GM23338 (cell line): Measurements from ENCODE around the gene RPLP2. TPM values are rescaled to one million over a fixed set of nuclear protein-coding genes. Genes with fewer than 3 reads are reported as not detected.

Experiments used
- ATAC-seq: fragments of 200-7000 bp; cut with Tn5 transposase; 3 replicates; pipeline ENCODE4 v1.9.1; 2020
- DNase-seq: peaks from one replicate; pipeline ENCODE4 v3.0.0-alpha.2; 2015; ENCODE audit warnings: low spot score
- H2AFZ ChIP-seq: fragments of 200-600 bp; sonication (generic); 2 replicates; pipeline ENCODE4 v1.8.0; 2016; ENCODE audit warnings: antibody characterized with exemption, mild to moderate bottlenecking, moderate library complexity
- H3F3A ChIP-seq: fragments of 200-600 bp; sonication (generic); replicated peaks from 2 replicates; pipeline ENCODE4 v1.8.0; 2017; ENCODE audit warnings: antibody characterized with exemption, mixed run types, low read depth
- H3K27ac ChIP-seq: fragments of 200-600 bp; sonication (generic); 2 replicates; pipeline ENCODE4 v1.6.1; 2016; ENCODE audit warnings: low read depth
- H3K27me3 ChIP-seq: fragments of 200-600 bp; sonication (generic); 2 replicates; pipeline ENCODE4 v1.8.0; 2016; ENCODE audit warnings: mild to moderate bottlenecking, mixed run types, moderate library complexity; ENCODE audit not compliant: insufficient read depth
- H3K36me3 ChIP-seq: fragments of 200-600 bp; sonication (generic); 2 replicates; pipeline ENCODE4 v1.8.0; 2016; ENCODE audit warnings: mild to moderate bottlenecking; ENCODE audit not compliant: insufficient read depth
- H3K4me1 ChIP-seq: fragments of 200-600 bp; sonication (generic); 2 replicates; pipeline ENCODE4 v1.8.0; 2016; ENCODE audit warnings: mild to moderate bottlenecking, moderate library complexity; ENCODE audit not compliant: insufficient read depth
- H3K4me2 ChIP-seq: fragments of 200-600 bp; sonication (generic); 2 replicates; pipeline ENCODE4 v1.7.1; 2017; ENCODE audit warnings: mixed run types
- H3K4me3 ChIP-seq: fragments of 200-600 bp; sonication (generic); 2 replicates; pipeline ENCODE4 v1.6.1; 2016; ENCODE audit warnings: mixed run types
- H3K79me2 ChIP-seq: fragments of 200-600 bp; sonication (generic); replicated peaks from 2 replicates; pipeline ENCODE4 v1.8.0; 2017; ENCODE audit warnings: mild to moderate bottlenecking; ENCODE audit not compliant: insufficient read depth
- H3K9me2 ChIP-seq: fragments of 200-600 bp; sonication (generic); 2 replicates; pipeline ENCODE4 v1.8.0; 2017; ENCODE audit not compliant: insufficient read depth
- H4K20me1 ChIP-seq: fragments of 200-600 bp; sonication (generic); replicated peaks from 2 replicates; pipeline ENCODE4 v1.8.0; 2017; ENCODE audit warnings: mild to moderate bottlenecking; ENCODE audit not compliant: insufficient read depth
- H3K27ac Mint-ChIP-seq: 2 replicates; pipeline ENCODE4 v1.8.0; 2020; ENCODE audit warnings: inconsistent platforms, mild to moderate bottlenecking, moderate library complexity, mixed read lengths
- H3K27me3 Mint-ChIP-seq: 3 replicates; pipeline ENCODE4 v1.8.0; 2022; ENCODE audit warnings: low read depth, mild to moderate bottlenecking, moderate library complexity, mixed read lengths, inconsistent platforms; ENCODE audit not compliant: insufficient read depth, poor library complexity
- H3K36me3 Mint-ChIP-seq: 3 replicates; pipeline ENCODE4 v1.8.0; 2021; ENCODE audit warnings: low read depth, mild to moderate bottlenecking, inconsistent platforms, moderate library complexity, mixed read lengths
- H3K4me1 Mint-ChIP-seq: 3 replicates; pipeline ENCODE4 v1.8.0; 2020; ENCODE audit warnings: mild to moderate bottlenecking, inconsistent platforms, mixed read lengths
- H3K4me3 Mint-ChIP-seq: 3 replicates; pipeline ENCODE4 v1.8.0; 2021; ENCODE audit warnings: moderate library complexity, mild to moderate bottlenecking, inconsistent platforms, mixed read lengths
- H3K9me3 Mint-ChIP-seq: 3 replicates; pipeline ENCODE4 v1.8.0; 2020; ENCODE audit warnings: moderate library complexity, mild to moderate bottlenecking, inconsistent platforms, mixed read lengths
- CREB1 ChIP-seq: fragments of 250-450 bp; sonication (Bioruptor Pico); IDR thresholded peaks from 2 replicates; pipeline ENCODE4 v1.5.0; 2020; ENCODE audit warnings: low read depth, mild to moderate bottlenecking, moderate library complexity
- ETS1 ChIP-seq: IDR thresholded peaks from 2 replicates; pipeline ENCODE4 v1.6.1; 2016; ENCODE audit warnings: antibody characterized with exemption
- EZH2 ChIP-seq: fragments of 200-600 bp; sonication (generic); IDR thresholded peaks from one replicate; pipeline ENCODE4 v1.8.0; 2017; ENCODE audit warnings: antibody characterized with exemption, mild to moderate bottlenecking, low read depth; ENCODE audit not compliant: unreplicated experiment
- EZH2phosphoT487 ChIP-seq: fragments of 200-600 bp; sonication (generic); IDR thresholded peaks from one replicate; pipeline ENCODE4 v1.8.1; 2018; ENCODE audit warnings: antibody characterized with exemption; ENCODE audit not compliant: unreplicated experiment
- JUNB ChIP-seq: IDR thresholded peaks from one replicate; pipeline ENCODE4 v1.6.1; 2016; ENCODE audit warnings: antibody characterized with exemption; ENCODE audit not compliant: unreplicated experiment
- POLR2AphosphoS5 ChIP-seq: IDR thresholded peaks from 2 replicates; pipeline ENCODE4 v1.6.1; 2016; ENCODE audit warnings: antibody characterized with exemption, low read depth
- STAT1 ChIP-seq: IDR thresholded peaks from one replicate; pipeline ENCODE4 v1.6.1; 2016; ENCODE audit warnings: antibody characterized with exemption; ENCODE audit not compliant: unreplicated experiment
- ZNF114 ChIP-seq: fragments of 250-450 bp; sonication (Bioruptor Pico); IDR thresholded peaks from 2 replicates; pipeline ENCODE4 v1.5.0; 2020; ENCODE audit warnings: mild to moderate bottlenecking, moderate library complexity
- ZNF331 ChIP-seq: fragments of 250-450 bp; sonication (Bioruptor Pico); IDR thresholded peaks from 2 replicates; pipeline ENCODE4 v1.5.0; 2020; ENCODE audit warnings: low read depth, mild to moderate bottlenecking, moderate library complexity
- ZNF462 ChIP-seq: fragments of 250-450 bp; sonication (Bioruptor Pico); IDR thresholded peaks from 2 replicates; pipeline ENCODE4 v1.5.0; 2020; ENCODE audit warnings: mild to moderate bottlenecking, moderate library complexity
- polyA plus RNA-seq: library from polyadenylated mRNA; unstranded; fragments of >200 nt; fragmentation: Nextera tagmentation; extraction: Ambion mirVana; gene quantifications from 2 replicates; pipeline ENCODE4 v1.2.1, GENCODE V29; 2016
- total RNA-seq: library from RNA; depleted of rRNA; stranded (reverse); fragments of >200 nt; shearing (Covaris generic); gene quantifications from 2 replicates; pipeline ENCODE4 v1.2.3, GENCODE V29; 2014

Gene RPLP2
- total and polyA plus RNA-seq, 2 experiments from 2014 or later = 518 to 1,782 TPM

- Histone ChIP-seq H3K4me3 (no peak overlapping the region), H3K27ac (no peak overlapping the region), H4K20me1 (peaks cover 25% of the 10 kb centered on the region), H2AFZ (no peak overlapping the region), H3K27me3 (no peaks in the 10 kb centered on the region), H3K4me2 (no peak overlapping the region), H3K9me2 (no peaks in the 10 kb centered on the region), H3K36me3 (no peaks in the 10 kb centered on the region), H3K79me2 (0 out of 2 replicates have a peak, but pooled peaks cover 3% of the 10 kb centered on the region), H3K4me1 (peaks cover 20% of the 10 kb centered on the region), H3F3A (peaks cover 7% of the 10 kb centered on the region)
- Mint-ChIP-seq H3K27me3 (peaks cover 19% of the 10 kb centered on the region), H3K27ac (no peak overlapping the region), H3K4me3 (no peak overlapping the region; the same call in 2 of the 3 replicates), H3K4me1 (peaks cover 31% of the 10 kb centered on the region), H3K9me3 (no peaks in the 10 kb centered on the region), H3K36me3 (peaks cover 3% of the 10 kb centered on the region; the same call in 1 of the 3 replicates)
- ATAC-seq (no peak), DNase-seq (no peak)
- TF ChIP-seq POLR2AphosphoS5 (no peak), JUNB (no peak), ZNF331 (no peak), ETS1 (no peak), ZNF462 (CRISPR knock-in tag) (no peak), STAT1 (no peak), CREB1 (CRISPR knock-in tag) (no peak), EZH2 (no peak), ZNF114 (CRISPR knock-in tag) (no peak), EZH2phosphoT487 (no peak)
Measured at GRCh38 chr11:855796-856195, 46.0 kb downstream of the RPLP2 start.
